GM23338 (cell line): Measurements from ENCODE around the gene TMEM273.

Experiments
- CREB1 ChIP-seq: fragments of 250-450 bp; sonication (Bioruptor Pico); IDR thresholded peaks from 2 replicates; pipeline ENCODE4 v1.5.0; 2020; ENCODE audit warnings: low read depth, mild to moderate bottlenecking, moderate library complexity
- EZH2 ChIP-seq: fragments of 200-600 bp; sonication (generic); IDR thresholded peaks from one replicate; pipeline ENCODE4 v1.8.0; 2017; ENCODE audit warnings: antibody characterized with exemption, mild to moderate bottlenecking, low read depth; ENCODE audit not compliant: unreplicated experiment
- TF ChIP-seq, protein P1 (sequence below), 2 experiments: fragments of 200-600 bp in 1 of 2; sonication (generic) in 1 of 2; conservative IDR thresholded peaks; 2 replicates each; pipeline versions ENCODE4 v1.5.1 to v1.6.1; 2016 to 2017; ENCODE audit warnings: antibody characterized with exemption in 2 of 2, low read depth in 2 of 2, mild to moderate bottlenecking in 2 of 2, moderate library complexity in 1 of 2

DNA sequence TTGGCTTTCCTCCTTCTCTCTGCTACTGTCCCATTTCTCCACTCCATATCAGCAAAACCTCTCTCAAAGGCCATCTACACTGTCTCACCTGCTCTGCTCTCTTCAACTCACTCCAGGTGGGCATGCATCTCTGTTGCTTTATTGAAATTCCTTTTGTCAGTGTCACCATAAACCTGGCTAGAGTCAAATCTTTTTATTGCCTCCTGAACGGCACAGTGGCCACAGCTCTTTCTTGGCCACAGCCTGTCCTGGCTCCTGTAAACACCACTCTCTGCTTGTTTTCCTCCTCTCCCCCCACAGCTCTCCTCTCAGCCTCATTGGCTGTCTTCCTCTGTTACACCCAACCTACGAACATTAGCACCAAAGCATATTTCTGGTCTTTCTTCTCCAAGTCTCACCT, 31.1 kb upstream of the TMEM273 start:
- TF ChIP-seq CREB1 (no peak), EZH2 (no peak)
- TF ChIP-seq, protein P1, sequence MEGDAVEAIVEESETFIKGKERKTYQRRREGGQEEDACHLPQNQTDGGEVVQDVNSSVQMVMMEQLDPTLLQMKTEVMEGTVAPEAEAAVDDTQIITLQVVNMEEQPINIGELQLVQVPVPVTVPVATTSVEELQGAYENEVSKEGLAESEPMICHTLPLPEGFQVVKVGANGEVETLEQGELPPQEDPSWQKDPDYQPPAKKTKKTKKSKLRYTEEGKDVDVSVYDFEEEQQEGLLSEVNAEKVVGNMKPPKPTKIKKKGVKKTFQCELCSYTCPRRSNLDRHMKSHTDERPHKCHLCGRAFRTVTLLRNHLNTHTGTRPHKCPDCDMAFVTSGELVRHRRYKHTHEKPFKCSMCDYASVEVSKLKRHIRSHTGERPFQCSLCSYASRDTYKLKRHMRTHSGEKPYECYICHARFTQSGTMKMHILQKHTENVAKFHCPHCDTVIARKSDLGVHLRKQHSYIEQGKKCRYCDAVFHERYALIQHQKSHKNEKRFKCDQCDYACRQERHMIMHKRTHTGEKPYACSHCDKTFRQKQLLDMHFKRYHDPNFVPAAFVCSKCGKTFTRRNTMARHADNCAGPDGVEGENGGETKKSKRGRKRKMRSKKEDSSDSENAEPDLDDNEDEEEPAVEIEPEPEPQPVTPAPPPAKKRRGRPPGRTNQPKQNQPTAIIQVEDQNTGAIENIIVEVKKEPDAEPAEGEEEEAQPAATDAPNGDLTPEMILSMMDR (conservative IDR thresholded peaks at IDR 0.05; ENCODE audit: low read depth in 2 of 2) = no peak
